NCI-H82 (cell line): ENCODE measurements around the gene SEMA6C.

Experiments
- DNase-seq: peaks from one replicate; lab custom pipeline; 2025; lab: John Stamatoyannopoulos, UW

Gene SEMA6C

GRCh38 chr1:151159373-151159772 lies 12.9 kb upstream of the SEMA6C start:
- no peak for DNase-seq

- no peak for DNase-seq
Observed at GRCh38 chr1:151158751-151159251, 12.4 kb upstream of the SEMA6C start.

- DNase-seq = no peak
Observed at GRCh38 chr1:151158326-151158725, 11.9 kb upstream of the SEMA6C start.

GRCh38 chr1:151157067-151157531 lies 10.7 kb upstream of the SEMA6C start:
- no peak for DNase-seq

- peak; percentile 47 for DNase-seq
Observed at GRCh38 chr1:151156515-151156819, 10.0 kb upstream of the SEMA6C start, which contains the start of gene TNFAIP8L2. Gene TNFAIP8L2, plus strand, starts transcription at chr1:151156649. Its CDS starts 2,049 bp downstream, at chr1:151158698.

- no peak for DNase-seq
Observed at GRCh38 chr1:151147665-151148064, 1.2 kb upstream of the SEMA6C start.

GRCh38 chr1:151147132-151147503 lies 687 bp upstream of the SEMA6C start:
- no peak for DNase-seq

GRCh38 chr1:151146072-151146411 lies 389 bp downstream of the SEMA6C start:
- peak; percentile 69 for DNase-seq

GRCh38 chr1:151145304-151146071 lies 943 bp downstream of the SEMA6C start:
- DNase-seq = peak; percentile 69

- DNase-seq = peak; percentile 42
Observed at GRCh38 chr1:151144474-151145303, 1.7 kb downstream of the SEMA6C start.

- DNase-seq = peak; percentile 42
Observed at GRCh38 chr1:151143986-151144385, 2.4 kb downstream of the SEMA6C start.

- peak; percentile 65 for DNase-seq
Observed at GRCh38 chr1:151143057-151143435, 3.4 kb downstream of the SEMA6C start.

GRCh38 chr1:151142411-151143056 lies 3.9 kb downstream of the SEMA6C start:
- DNase-seq = peak; percentile 80

GRCh38 chr1:151137789-151138188 lies 8.6 kb downstream of the SEMA6C start:
- no peak for DNase-seq

- peak; percentile 32 for DNase-seq
Observed at GRCh38 chr1:151135433-151136385, 10.7 kb downstream of the SEMA6C start.

- DNase-seq = no peak
Observed at GRCh38 chr1:151134991-151135390, 11.4 kb downstream of the SEMA6C start.

GRCh38 chr1:151134396-151134795 lies 12.0 kb downstream of the SEMA6C start:
- no peak for DNase-seq

GRCh38 chr1:151133018-151133806 lies 13.2 kb downstream of the SEMA6C start:
- no peak for DNase-seq

- DNase-seq = no peak
Observed at GRCh38 chr1:151132335-151133017, 14.0 kb downstream of the SEMA6C start.
